Sigmoid colon (tissue), 3 donors: ENCODE measurements around the gene RTL10.

Experiments
- POLR2A ChIP-seq, 2 donors: fragments of 450-650 bp; IDR thresholded peaks; one replicate each; pipeline ENCODE4 v1.6.1; 2016; ENCODE audit warnings: antibody characterized with exemption in 2 of 2, mild to moderate bottlenecking in 2 of 2, moderate library complexity in 2 of 2
- TF ChIP-seq, protein P1 (sequence below), 4 experiments: fragments of 450-650 bp in 3 of 4; fragments of 200-600 bp in 1 of 4; IDR thresholded peaks; one replicate each; pipeline ENCODE4 v1.5.1; 2016 to 2019; ENCODE audit warnings: antibody characterized with exemption in 4 of 4, mild to moderate bottlenecking in 3 of 4, moderate library complexity in 2 of 4

DNA sequence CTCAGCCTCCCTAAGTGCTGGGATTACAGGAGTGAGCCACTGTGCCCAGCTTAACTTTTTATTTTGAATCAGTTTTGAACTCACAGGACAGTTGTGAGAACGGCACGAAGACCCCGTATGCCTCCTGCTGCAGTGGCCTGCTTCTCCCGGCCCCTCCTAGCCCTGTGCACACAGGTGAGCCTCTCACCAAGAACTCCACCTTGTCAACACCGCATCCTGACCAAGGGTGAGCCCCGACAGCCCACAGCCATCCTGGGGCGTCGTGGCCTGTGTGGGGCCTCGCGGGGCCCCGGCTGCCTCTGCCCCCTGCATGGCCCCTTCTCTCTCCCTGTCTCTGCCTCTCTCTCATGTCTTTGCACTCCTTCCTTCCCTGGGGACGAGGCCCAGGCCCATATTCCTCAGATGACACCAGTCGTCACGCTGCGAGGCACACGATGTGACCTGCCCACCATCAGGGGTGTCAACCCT, 38.8 kb downstream of the RTL10 start:
- TF ChIP-seq, protein P1, sequence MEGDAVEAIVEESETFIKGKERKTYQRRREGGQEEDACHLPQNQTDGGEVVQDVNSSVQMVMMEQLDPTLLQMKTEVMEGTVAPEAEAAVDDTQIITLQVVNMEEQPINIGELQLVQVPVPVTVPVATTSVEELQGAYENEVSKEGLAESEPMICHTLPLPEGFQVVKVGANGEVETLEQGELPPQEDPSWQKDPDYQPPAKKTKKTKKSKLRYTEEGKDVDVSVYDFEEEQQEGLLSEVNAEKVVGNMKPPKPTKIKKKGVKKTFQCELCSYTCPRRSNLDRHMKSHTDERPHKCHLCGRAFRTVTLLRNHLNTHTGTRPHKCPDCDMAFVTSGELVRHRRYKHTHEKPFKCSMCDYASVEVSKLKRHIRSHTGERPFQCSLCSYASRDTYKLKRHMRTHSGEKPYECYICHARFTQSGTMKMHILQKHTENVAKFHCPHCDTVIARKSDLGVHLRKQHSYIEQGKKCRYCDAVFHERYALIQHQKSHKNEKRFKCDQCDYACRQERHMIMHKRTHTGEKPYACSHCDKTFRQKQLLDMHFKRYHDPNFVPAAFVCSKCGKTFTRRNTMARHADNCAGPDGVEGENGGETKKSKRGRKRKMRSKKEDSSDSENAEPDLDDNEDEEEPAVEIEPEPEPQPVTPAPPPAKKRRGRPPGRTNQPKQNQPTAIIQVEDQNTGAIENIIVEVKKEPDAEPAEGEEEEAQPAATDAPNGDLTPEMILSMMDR (IDR thresholded peaks at IDR 0.05) = no peak
- TF ChIP-seq POLR2A (IDR thresholded peaks at IDR 0.05) = no peak
